Upper lobe of left lung (tissue), 6 donors: ENCODE measurements around the gene KCNT1. TPM values are rescaled to one million over a fixed set of nuclear protein-coding genes. Genes with fewer than 3 reads are reported as not detected.

ENCODE experiments used
- ATAC-seq, 2 donors: fragments of 200-7000 bp; cut with Tn5 transposase; one replicate each; pipeline ENCODE4 v1.9.1; 2022; ENCODE audit warnings: mild to moderate bottlenecking in 2 of 2, moderate library complexity in 2 of 2; ENCODE audit not compliant: low FRiP score in 2 of 2
- DNase-seq, 2 donors: peaks; one replicate each; pipeline ENCODE4 v3.0.0-alpha.2; 2019 to 2020
- H3K27ac ChIP-seq, 4 donors: fragments of 200-600 bp; sonication (generic); one replicate each; pipeline ENCODE4 v1.5.1; 2016 to 2019
- H3K27me3 ChIP-seq, 4 donors: fragments of 200-600 bp; sonication (generic); one replicate each; pipeline ENCODE4 v1.5.1; 2017 to 2019
- H3K36me3 ChIP-seq, 4 donors: fragments of 200-600 bp; sonication (generic); one replicate each; pipeline ENCODE4 v1.5.1; 2016 to 2019
- H3K4me1 ChIP-seq, 4 donors: fragments of 200-600 bp; sonication (generic); one replicate each; pipeline ENCODE4 v1.5.1; 2018 to 2019
- H3K4me3 ChIP-seq, 4 donors: fragments of 200-600 bp; sonication (generic); one replicate each; pipeline ENCODE4 v1.5.1; 2017 to 2019; ENCODE audit warnings: mild to moderate bottlenecking in 2 of 4, moderate library complexity in 1 of 4
- H3K9me3 ChIP-seq, 4 donors: fragments of 200-600 bp; sonication (generic); one replicate each; pipeline ENCODE4 v1.5.1; 2018 to 2019
- EP300 ChIP-seq, 4 donors: sonication (generic); formaldehyde crosslinking; IDR thresholded peaks; one replicate each; pipeline ENCODE4 v1.5.1; 2017; ENCODE audit warnings: antibody characterized with exemption in 4 of 4, control low read depth in 2 of 4
- POLR2A ChIP-seq, 4 donors: fragments of 450-650 bp; IDR thresholded peaks; one replicate each; pipeline ENCODE4 v1.5.1; 2016 to 2017; ENCODE audit warnings: antibody characterized with exemption in 4 of 4, mild to moderate bottlenecking in 2 of 4
- POLR2AphosphoS5 ChIP-seq, 2 donors: sonication (generic); formaldehyde crosslinking; IDR thresholded peaks; one replicate each; pipeline ENCODE4 v1.5.1; 2017; ENCODE audit warnings: antibody characterized with exemption in 2 of 2
- WGBS, 2 donors: methylation state at CpG; one replicate each; pipeline ENCODE4 v1.1.5; 2017 to 2018; 5-methylcytosine and 5-hydroxymethylcytosine counted together
- total RNA-seq, 6 donors: library from RNA; depleted of rRNA in 4 of 6; stranded (reverse); fragments of >200 nt in 4 of 6; gene quantifications; one replicate each; pipeline versions ENCODE4 v1.1.0 to v1.2.1, GENCODE V29; 2016 to 2021
- TF ChIP-seq, protein P1 (sequence below), 6 experiments: fragments of 450-650 bp in 4 of 6; fragments of 200-600 bp in 2 of 6; sonication (generic) in 2 of 6; IDR thresholded peaks; one replicate each; pipeline ENCODE4 v1.5.1; 2016 to 2019; ENCODE audit warnings: antibody characterized with exemption in 6 of 6
- donor health status: DM: no; HTN: no; CAD: no; lungs with moderate emphysema.
- donor health status: DM: no; HTN: yes; CAD: no; lungs with severe emphysema.

The KCNT1 gene
- total RNA-seq, 6 donors from 2014 or later = 0.11 to 1.0 (median 0.31) TPM; not detected in 2

DNA sequence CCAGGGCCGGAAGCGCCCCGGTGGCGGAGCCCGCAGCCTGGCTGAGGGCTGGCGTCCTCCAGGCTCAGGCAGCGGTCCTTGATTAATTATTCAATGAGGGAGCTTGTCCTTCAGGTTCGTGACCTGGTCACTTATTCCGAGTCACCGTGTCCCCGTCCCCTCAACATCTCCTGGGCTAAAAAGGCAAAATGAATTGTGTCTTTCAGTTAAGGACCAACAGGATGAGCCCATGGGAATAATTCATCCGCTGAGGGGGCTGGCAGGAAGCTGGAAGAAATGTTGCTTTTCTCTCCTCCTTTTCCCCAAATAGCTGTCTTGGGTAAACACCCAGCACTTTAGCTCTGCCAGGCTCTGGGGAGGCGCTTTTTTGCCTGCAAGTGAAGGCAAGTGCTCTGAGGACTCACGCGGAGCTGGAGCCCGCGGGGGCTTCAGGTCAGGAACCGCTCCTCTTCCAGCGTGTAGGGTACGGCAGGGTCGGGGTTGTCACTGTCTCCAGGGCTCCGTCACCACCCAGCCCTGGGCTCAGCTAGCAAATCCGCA, 13.1 kb downstream of the KCNT1 start:
- no peaks in the 10 kb centered on the region for H3K36me3 ChIP-seq
- no peak for TF ChIP-seq EP300 (IDR thresholded peaks at IDR 0.05)
- no peak for TF ChIP-seq POLR2A (IDR thresholded peaks at IDR 0.05)
- DNase-seq = no peak

DNA sequence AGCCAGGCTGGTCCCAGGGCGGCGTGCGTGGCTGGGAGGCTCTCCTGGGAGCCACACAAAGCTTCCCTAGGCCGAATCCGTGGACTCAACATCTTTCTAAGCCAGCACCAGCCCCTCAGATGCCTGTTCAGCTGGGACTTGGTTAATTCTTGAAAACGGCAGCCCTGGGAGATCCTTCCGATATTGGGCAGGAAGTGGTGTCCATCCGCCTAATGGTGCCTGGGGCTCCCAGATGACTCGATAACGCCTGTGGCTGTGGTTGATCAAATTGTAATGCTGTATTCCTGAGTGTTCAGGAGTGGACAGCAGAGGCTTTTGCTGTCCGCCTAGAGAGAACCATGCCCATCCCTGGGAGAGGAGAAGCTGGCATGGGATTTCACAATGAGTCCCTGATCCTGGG, 14.1 kb downstream of the KCNT1 start:
- Histone ChIP-seq H3K9me3 (no peaks in the 10 kb centered on the region), H3K27ac (no peak overlapping the region), H3K4me3 (no peak overlapping the region), H3K4me1 (peaks cover 0 to 5% (median 0%) of the 10 kb centered on the region in 4 donors), H3K36me3 (no peaks in the 10 kb centered on the region), H3K27me3 (peaks cover 0 to 17% (median 6%) of the 10 kb centered on the region in 4 donors)
- 84 to 90% methylated on average over 6 to 11 of the region's 11 CpGs for WGBS, 2 donors
- no peak for TF ChIP-seq EP300 (IDR thresholded peaks at IDR 0.05)
- ATAC-seq (no peak), DNase-seq (no peak)

More for the DNA sequence above, 13.1 kb downstream of the KCNT1 start:
- WGBS, 2 donors = 32 to 35% methylated on average over 22 to 23 of the region's 23 CpGs
- H3K9me3 ChIP-seq = no peaks in the 10 kb centered on the region
- ATAC-seq = no peak
- H3K27me3 ChIP-seq = peaks cover 0 to 17% (median 6%) of the 10 kb centered on the region in 4 donors
- H3K4me3 ChIP-seq = no peak overlapping the region
- H3K27ac ChIP-seq = no peak overlapping the region
- H3K4me1 ChIP-seq = peaks cover 0 to 5% (median 0%) of the 10 kb centered on the region in 4 donors

DNA sequence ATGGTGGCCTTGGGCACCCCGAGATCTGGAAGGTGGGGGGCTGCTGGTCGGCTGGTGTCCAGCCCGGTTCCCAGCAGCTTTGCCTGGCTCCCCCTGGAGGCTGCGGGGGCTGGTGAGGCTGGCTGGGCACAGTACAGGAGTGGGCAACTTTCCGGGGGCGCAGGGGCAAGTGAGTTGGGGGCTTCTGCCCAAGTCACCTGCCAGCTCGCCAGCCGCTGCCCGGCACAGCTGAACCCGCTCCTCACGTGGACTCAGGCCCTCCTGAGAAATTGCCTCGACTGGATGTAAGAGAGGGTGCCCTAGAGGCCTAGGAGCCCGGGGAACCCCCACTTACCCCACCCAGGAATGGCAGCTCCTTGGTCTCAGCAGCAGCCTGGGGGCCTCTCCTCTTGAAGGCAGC, 15.4 kb downstream of the KCNT1 start:
- 74% methylated on average over 8 of the region's 13 CpGs; no CpG with 5 or more reads in 1 of the 2 donors for WGBS, 2 donors
- Histone ChIP-seq H3K27ac (no peak overlapping the region), H3K36me3 (no peaks in the 10 kb centered on the region), H3K27me3 (peaks cover 0 to 17% (median 6%) of the 10 kb centered on the region in 4 donors), H3K4me3 (no peak overlapping the region), H3K4me1 (peaks cover 0 to 5% (median 0%) of the 10 kb centered on the region in 4 donors), H3K9me3 (no peaks in the 10 kb centered on the region)
- DNase-seq (peak in 1 of 2 donors; percentile 69), ATAC-seq (no peak)
- TF ChIP-seq, protein P1, sequence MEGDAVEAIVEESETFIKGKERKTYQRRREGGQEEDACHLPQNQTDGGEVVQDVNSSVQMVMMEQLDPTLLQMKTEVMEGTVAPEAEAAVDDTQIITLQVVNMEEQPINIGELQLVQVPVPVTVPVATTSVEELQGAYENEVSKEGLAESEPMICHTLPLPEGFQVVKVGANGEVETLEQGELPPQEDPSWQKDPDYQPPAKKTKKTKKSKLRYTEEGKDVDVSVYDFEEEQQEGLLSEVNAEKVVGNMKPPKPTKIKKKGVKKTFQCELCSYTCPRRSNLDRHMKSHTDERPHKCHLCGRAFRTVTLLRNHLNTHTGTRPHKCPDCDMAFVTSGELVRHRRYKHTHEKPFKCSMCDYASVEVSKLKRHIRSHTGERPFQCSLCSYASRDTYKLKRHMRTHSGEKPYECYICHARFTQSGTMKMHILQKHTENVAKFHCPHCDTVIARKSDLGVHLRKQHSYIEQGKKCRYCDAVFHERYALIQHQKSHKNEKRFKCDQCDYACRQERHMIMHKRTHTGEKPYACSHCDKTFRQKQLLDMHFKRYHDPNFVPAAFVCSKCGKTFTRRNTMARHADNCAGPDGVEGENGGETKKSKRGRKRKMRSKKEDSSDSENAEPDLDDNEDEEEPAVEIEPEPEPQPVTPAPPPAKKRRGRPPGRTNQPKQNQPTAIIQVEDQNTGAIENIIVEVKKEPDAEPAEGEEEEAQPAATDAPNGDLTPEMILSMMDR (IDR thresholded peaks at IDR 0.05) = no peak
- no peak for TF ChIP-seq EP300 (IDR thresholded peaks at IDR 0.05)
- no peak for TF ChIP-seq POLR2A (IDR thresholded peaks at IDR 0.05)
- no peak for TF ChIP-seq POLR2AphosphoS5 (IDR thresholded peaks at IDR 0.05)

DNA sequence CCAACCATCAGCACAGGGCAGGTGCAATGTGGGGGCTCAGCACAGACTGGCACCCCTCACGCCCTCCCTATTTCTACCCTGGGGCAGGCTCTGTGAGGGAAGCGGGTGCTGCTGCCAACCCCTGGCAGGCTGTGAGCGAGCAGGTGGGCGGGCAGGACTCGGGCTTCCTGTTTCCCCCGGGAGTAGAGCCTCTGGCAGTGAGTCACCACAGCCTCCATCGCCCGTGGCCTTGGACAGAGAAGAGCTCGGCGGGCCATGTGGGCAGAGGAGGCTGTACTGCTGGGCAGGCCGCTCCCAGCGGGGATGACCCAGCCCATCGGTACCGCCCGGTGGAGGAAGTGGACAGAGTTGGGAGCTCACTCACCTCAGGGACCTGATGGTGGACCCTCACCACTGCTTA, 16.6 kb downstream of the KCNT1 start:
- ATAC-seq = no peak
- H3K4me1 ChIP-seq = peaks cover 0 to 5% (median 0%) of the 10 kb centered on the region in 4 donors
- DNase-seq = peak in 1 of 2 donors; percentile 59
- no peaks in the 10 kb centered on the region for H3K36me3 ChIP-seq
- no peaks in the 10 kb centered on the region for H3K9me3 ChIP-seq
- peaks cover 0 to 14% (median 6%) of the 10 kb centered on the region in 4 donors for H3K27me3 ChIP-seq
- TF ChIP-seq EP300 (IDR thresholded peaks at IDR 0.05) (no peak), POLR2A (IDR thresholded peaks at IDR 0.05) (no peak), POLR2AphosphoS5 (IDR thresholded peaks at IDR 0.05) (no peak)
- TF ChIP-seq, protein P1 (IDR thresholded peaks at IDR 0.05) = no peak
- no peak overlapping the region for H3K27ac ChIP-seq
- WGBS, 2 donors = 60% methylated on average over 13 of the region's 15 CpGs; no CpG with 5 or more reads in 1 of the 2 donors
- no peak overlapping the region for H3K4me3 ChIP-seq

DNA sequence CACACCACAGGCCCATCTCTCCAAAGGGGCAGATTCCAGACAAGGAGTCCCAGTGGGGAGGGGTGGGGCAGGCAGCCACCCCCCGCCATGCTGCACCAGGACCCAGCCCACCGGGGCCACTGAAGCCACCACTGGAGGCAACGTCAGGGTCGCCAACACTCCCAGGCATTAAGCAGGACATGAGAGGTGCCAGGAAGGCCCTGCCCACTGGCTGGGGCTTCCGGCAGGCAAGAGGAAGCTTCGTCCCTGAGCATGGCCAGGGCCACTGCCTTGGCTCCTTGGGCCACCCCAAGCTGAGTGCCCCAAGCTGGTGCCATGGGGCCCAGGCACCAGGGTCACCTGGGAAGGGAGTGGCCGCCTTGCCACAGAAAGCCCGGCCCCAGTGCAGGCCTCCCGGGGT, 17.5 kb downstream of the KCNT1 start:
- Histone ChIP-seq H3K4me1 (peaks cover 0 to 4% (median 0%) of the 10 kb centered on the region in 4 donors), H3K9me3 (no peaks in the 10 kb centered on the region), H3K36me3 (no peaks in the 10 kb centered on the region), H3K4me3 (no peak overlapping the region), H3K27ac (no peak overlapping the region), H3K27me3 (peaks cover 0 to 7% (median 3%) of the 10 kb centered on the region in 4 donors)
- ATAC-seq (no peak), DNase-seq (peak in 1 of 2 donors; percentile 68)
- no peak for TF ChIP-seq EP300 (IDR thresholded peaks at IDR 0.05)
- no peak for TF ChIP-seq POLR2A (IDR thresholded peaks at IDR 0.05)
- no peak for TF ChIP-seq POLR2AphosphoS5 (IDR thresholded peaks at IDR 0.05)
- TF ChIP-seq, protein P1 (IDR thresholded peaks at IDR 0.05) = no peak
- WGBS, 2 donors = 60 to 88% methylated on average over 3 to 4 of the region's 9 CpGs

DNA sequence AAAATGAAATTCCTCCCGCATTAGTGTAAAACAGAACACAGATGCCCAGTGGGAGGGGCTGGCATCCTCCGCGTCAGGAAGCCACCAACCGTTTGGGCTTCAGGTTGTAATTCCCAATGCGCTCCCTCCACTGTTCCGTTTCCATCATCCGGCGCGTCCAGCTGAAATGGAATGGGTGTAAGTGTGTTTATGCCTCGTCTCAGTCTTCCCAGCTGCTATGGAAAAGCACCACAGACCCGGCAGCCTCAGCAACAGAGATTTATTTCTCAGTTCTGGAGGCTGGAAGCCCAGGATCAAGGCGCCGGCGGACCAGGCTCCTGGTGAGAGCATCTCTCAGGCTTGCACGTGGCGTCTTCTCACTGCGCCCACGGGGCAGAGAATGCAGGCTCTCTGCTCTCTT, 20.4 kb downstream of the KCNT1 start:
- DNase-seq = no peak
- no peak overlapping the region for H3K4me3 ChIP-seq

More for the DNA sequence above, 20.4 kb downstream of the KCNT1 start:
- TF ChIP-seq POLR2A (IDR thresholded peaks at IDR 0.05) (no peak), EP300 (IDR thresholded peaks at IDR 0.05) (no peak)
- Histone ChIP-seq H3K27ac (no peak overlapping the region), H3K9me3 (no peaks in the 10 kb centered on the region), H3K27me3 (peaks cover 0 to 6% (median 0%) of the 10 kb centered on the region in 4 donors), H3K36me3 (no peaks in the 10 kb centered on the region), H3K4me1 (no peaks in the 10 kb centered on the region)
- ATAC-seq = no peak
- 68 to 72% methylated on average over 15 to 18 of the region's 18 CpGs for WGBS, 2 donors
